H9 (cell line): Measurements from ENCODE around the gene PTK7. TPM values are rescaled to one million over a fixed set of nuclear protein-coding genes. Genes with fewer than 3 reads are reported as not detected.

Experiments
- DNase-seq: peaks from one replicate; pipeline ENCODE4 v3.0.0-alpha.2; 2017
- H2AFZ ChIP-seq: one replicate; pipeline ENCODE4 v1.6.1; 2013; ENCODE audit warnings: mild to moderate bottlenecking, low read length, control low read depth, moderate library complexity
- H2AK5ac ChIP-seq: 2 replicates; pipeline ENCODE4 v1.6.1; 2013; ENCODE audit warnings: low read length, control low read depth, mixed read lengths; ENCODE audit not compliant: insufficient read length
- H2BK120ac ChIP-seq: one replicate; pipeline ENCODE4 v1.6.1; 2013; ENCODE audit warnings: low read depth, mild to moderate bottlenecking, low read length, control low read depth, inconsistent platforms; ENCODE audit not compliant: poor library complexity, severe bottlenecking
- H2BK12ac ChIP-seq: 2 replicates; pipeline ENCODE4 v1.6.1; 2013; ENCODE audit warnings: low read length, control low read depth, mixed read lengths, low read depth; ENCODE audit not compliant: insufficient read length
- H2BK15ac ChIP-seq: 2 replicates; pipeline ENCODE4 v1.6.1; 2013; ENCODE audit warnings: low read depth, low read length, control low read depth
- H2BK20ac ChIP-seq: one replicate; pipeline ENCODE4 v1.6.1; 2013; ENCODE audit warnings: low read depth, mild to moderate bottlenecking, low read length, control low read depth, inconsistent platforms; ENCODE audit not compliant: poor library complexity, severe bottlenecking
- H2BK5ac ChIP-seq: 2 replicates; pipeline ENCODE4 v1.6.1; 2013; ENCODE audit warnings: low read length, control low read depth, mixed read lengths; ENCODE audit not compliant: insufficient read length
- H3K14ac ChIP-seq: 2 replicates; pipeline ENCODE4 v1.6.1; 2013; ENCODE audit warnings: low read length, control low read depth; ENCODE audit not compliant: insufficient read depth
- H3K18ac ChIP-seq: 2 replicates; pipeline ENCODE4 v1.6.1; 2013; ENCODE audit warnings: low read depth, mild to moderate bottlenecking, mixed read lengths, low read length, control low read depth; ENCODE audit not compliant: insufficient read length
- H3K23ac ChIP-seq: 2 replicates; pipeline ENCODE4 v1.6.1; 2013; ENCODE audit warnings: low read length, control low read depth, mixed read lengths, low read depth; ENCODE audit not compliant: insufficient read length
- H3K23me2 ChIP-seq: 2 replicates; pipeline ENCODE4 v1.6.1; 2013; ENCODE audit warnings: low read depth, mild to moderate bottlenecking, mixed read lengths, low read length, control low read depth; ENCODE audit not compliant: insufficient read length, poor library complexity, severe bottlenecking
- H3K27ac ChIP-seq: 2 replicates; pipeline ENCODE4 v1.5.1; 2013; ENCODE audit warnings: low read length, control low read depth, mixed read lengths, low read depth; ENCODE audit not compliant: insufficient read length
- H3K27me3 ChIP-seq: 2 replicates; pipeline ENCODE4 v1.6.1; 2013; ENCODE audit warnings: low read length, control low read depth, inconsistent platforms; ENCODE audit not compliant: insufficient read depth
- H3K4ac ChIP-seq: 2 replicates; pipeline ENCODE4 v1.6.1; 2013; ENCODE audit warnings: low read depth, mild to moderate bottlenecking, control low read depth, inconsistent platforms, low read length, moderate library complexity
- H3K4me1 ChIP-seq: 2 replicates; pipeline ENCODE4 v1.6.1; 2013; ENCODE audit warnings: low read length, control low read depth, inconsistent platforms; ENCODE audit not compliant: insufficient read depth
- H3K4me2 ChIP-seq: 2 replicates; pipeline ENCODE4 v1.6.1; 2013; ENCODE audit warnings: low read length, control low read depth, mixed read lengths; ENCODE audit not compliant: insufficient read length, insufficient read depth
- H3K56ac ChIP-seq: 2 replicates; pipeline ENCODE4 v1.6.1; 2013; ENCODE audit warnings: low read depth, mild to moderate bottlenecking, mixed read lengths, low read length, control low read depth; ENCODE audit not compliant: insufficient read length
- H3K79me1 ChIP-seq: 2 replicates; pipeline ENCODE4 v1.6.1; 2013; ENCODE audit warnings: low read depth, mild to moderate bottlenecking, moderate library complexity, low read length, control low read depth, inconsistent platforms; ENCODE audit not compliant: insufficient read depth, poor library complexity, severe bottlenecking
- H3K79me2 ChIP-seq: 2 replicates; pipeline ENCODE4 v1.6.1; 2013; ENCODE audit warnings: low read length, control low read depth, inconsistent platforms; ENCODE audit not compliant: insufficient read depth
- H3K9ac ChIP-seq: 2 replicates; pipeline ENCODE4 v1.6.1; 2013; ENCODE audit warnings: low read length, control low read depth, mixed read lengths; ENCODE audit not compliant: insufficient read length; ENCODE audit errors: extremely low read depth
- H3K9me3 ChIP-seq: one replicate; pipeline ENCODE4 v1.6.1; 2013; ENCODE audit warnings: low read depth, low read length, inconsistent platforms; ENCODE audit not compliant: control insufficient read depth
- H3T11ph ChIP-seq: one replicate; pipeline ENCODE4 v1.6.1; 2013; ENCODE audit warnings: mild to moderate bottlenecking, low read length, control low read depth, inconsistent platforms
- H4K20me1 ChIP-seq: one replicate; pipeline ENCODE4 v1.6.1; 2013; ENCODE audit not compliant: control insufficient read depth, insufficient read length, insufficient read depth
- H4K5ac ChIP-seq: 2 replicates; pipeline ENCODE4 v1.6.1; 2013; ENCODE audit warnings: low read depth, mild to moderate bottlenecking, mixed read lengths, low read length, control low read depth; ENCODE audit not compliant: insufficient read length
- H4K8ac ChIP-seq: replicated peaks from 2 replicates; pipeline ENCODE4 v1.6.1; 2013; ENCODE audit warnings: low read length, control low read depth, mixed read lengths, low read depth; ENCODE audit not compliant: insufficient read length
- H4K91ac ChIP-seq: 2 replicates; pipeline ENCODE4 v1.6.1; 2013; ENCODE audit warnings: low read depth, mild to moderate bottlenecking, moderate library complexity, mixed read lengths, low read length, control low read depth; ENCODE audit not compliant: insufficient read length
- H3K27ac Mint-ChIP-seq, 3 experiments: 2 replicates in 2 of 3; 3 replicates in 1 of 3; pipeline ENCODE4 v1.8.0; 2020 to 2021; ENCODE audit warnings: mixed read lengths in 3 of 3, mild to moderate bottlenecking in 1 of 3, moderate library complexity in 1 of 3
- H3K27me3 Mint-ChIP-seq: 2 replicates; pipeline ENCODE4 v1.8.0; 2021; ENCODE audit warnings: low read depth, mild to moderate bottlenecking, moderate library complexity, mixed read lengths
- H3K36me3 Mint-ChIP-seq, 3 experiments: 2 replicates in 2 of 3; 3 replicates in 1 of 3; pipeline ENCODE4 v1.8.0; 2020 to 2021; ENCODE audit warnings: low read depth in 3 of 3, mixed read lengths in 3 of 3; ENCODE audit not compliant: insufficient read depth in 1 of 3
- H3K4me1 Mint-ChIP-seq, 2 experiments: 2 replicates each; pipeline ENCODE4 v1.8.0; 2020; ENCODE audit warnings: mixed read lengths in 2 of 2
- H3K4me3 Mint-ChIP-seq, 2 experiments: 2 replicates in 1 of 2; 3 replicates in 1 of 2; pipeline ENCODE4 v1.8.0; 2020 to 2021; ENCODE audit warnings: mild to moderate bottlenecking in 2 of 2, mixed read lengths in 2 of 2, moderate library complexity in 1 of 2
- H3K9me3 Mint-ChIP-seq, 2 experiments: 2 replicates in 1 of 2; 3 replicates in 1 of 2; pipeline ENCODE4 v1.8.0; 2020; ENCODE audit warnings: mild to moderate bottlenecking in 2 of 2, mixed read lengths in 2 of 2, moderate library complexity in 1 of 2
- WGBS: extraction: QIAGEN DNeasy Blood & Tissue Kit; methylation state at CpG from one replicate; pipeline ENCODE4 v1.1.7; 2013; ENCODE audit warnings: missing lambda C conversion rate, low lambda C conversion rate, mixed read lengths; ENCODE audit not compliant: insufficient read length; ENCODE audit errors: extremely low coverage; 5-methylcytosine and 5-hydroxymethylcytosine counted together
- total RNA-seq: library from RNA; stranded (reverse); gene quantifications from 2 replicates; pipeline ENCODE4 v1.2.1, GENCODE V29; 2021
- TF ChIP-seq, protein P1 (sequence below): fragments of 200-600 bp; sonication (generic); conservative IDR thresholded peaks from 3 replicates; pipeline ENCODE4 v1.8.0; 2021; ENCODE audit warnings: antibody characterized with exemption, mild to moderate bottlenecking

PTK7 gene
- total RNA-seq, 1 experiment from 2014 or later = 128 TPM

DNA sequence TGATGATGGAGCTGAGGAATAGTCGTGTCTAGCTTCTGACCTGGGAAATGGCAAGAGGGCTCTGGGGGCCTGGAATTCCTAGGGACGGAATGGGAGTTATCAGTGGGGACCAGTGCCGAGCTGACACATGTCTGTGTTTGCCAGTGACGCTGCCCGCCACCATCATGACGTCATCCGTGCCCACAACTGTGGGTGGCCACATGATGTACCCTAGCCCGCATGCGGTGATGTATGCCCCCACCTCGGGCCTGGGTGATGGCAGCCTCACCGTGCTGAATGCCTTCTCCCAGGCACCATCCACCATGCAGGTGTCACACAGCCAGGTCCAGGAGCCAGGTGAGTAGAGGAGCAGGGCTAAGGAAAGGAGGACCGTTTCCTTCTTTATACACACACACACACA is 102.0 kb downstream of the PTK7 start:
- H3K9ac ChIP-seq = no peak overlapping the region
- H3T11ph ChIP-seq = no peak overlapping the region
- no peak overlapping the region for H2BK20ac ChIP-seq
- TF ChIP-seq, protein P1, sequence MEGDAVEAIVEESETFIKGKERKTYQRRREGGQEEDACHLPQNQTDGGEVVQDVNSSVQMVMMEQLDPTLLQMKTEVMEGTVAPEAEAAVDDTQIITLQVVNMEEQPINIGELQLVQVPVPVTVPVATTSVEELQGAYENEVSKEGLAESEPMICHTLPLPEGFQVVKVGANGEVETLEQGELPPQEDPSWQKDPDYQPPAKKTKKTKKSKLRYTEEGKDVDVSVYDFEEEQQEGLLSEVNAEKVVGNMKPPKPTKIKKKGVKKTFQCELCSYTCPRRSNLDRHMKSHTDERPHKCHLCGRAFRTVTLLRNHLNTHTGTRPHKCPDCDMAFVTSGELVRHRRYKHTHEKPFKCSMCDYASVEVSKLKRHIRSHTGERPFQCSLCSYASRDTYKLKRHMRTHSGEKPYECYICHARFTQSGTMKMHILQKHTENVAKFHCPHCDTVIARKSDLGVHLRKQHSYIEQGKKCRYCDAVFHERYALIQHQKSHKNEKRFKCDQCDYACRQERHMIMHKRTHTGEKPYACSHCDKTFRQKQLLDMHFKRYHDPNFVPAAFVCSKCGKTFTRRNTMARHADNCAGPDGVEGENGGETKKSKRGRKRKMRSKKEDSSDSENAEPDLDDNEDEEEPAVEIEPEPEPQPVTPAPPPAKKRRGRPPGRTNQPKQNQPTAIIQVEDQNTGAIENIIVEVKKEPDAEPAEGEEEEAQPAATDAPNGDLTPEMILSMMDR = no peak
- H3K4ac ChIP-seq = no peak overlapping the region
- peaks cover 14% of the 10 kb centered on the region for H3K23me2 ChIP-seq
- H2BK120ac ChIP-seq = no peak overlapping the region
- Mint-ChIP-seq H3K4me1 (peaks cover 32 to 35% of the 10 kb centered on the region in 2 experiments), H3K36me3 (peaks cover 32 to 52% (median 50%) of the 10 kb centered on the region in 3 experiments; a peak in 6 of 7 replicates), H3K9me3 (no peaks in the 10 kb centered on the region), H3K4me3 (no peak overlapping the region), H3K27ac (no peak overlapping the region), H3K27me3 (no peaks in the 10 kb centered on the region)
- H3K23ac ChIP-seq = no peak overlapping the region
- H3K79me1 ChIP-seq = peaks cover 4% of the 10 kb centered on the region
- peaks cover 4% of the 10 kb centered on the region; the same call in 1 of the 2 replicates for H3K4me1 ChIP-seq
- no peak overlapping the region for H2BK5ac ChIP-seq
- no peak for DNase-seq
- H4K5ac ChIP-seq = no peak overlapping the region
- no peak overlapping the region for H3K4me2 ChIP-seq
- no peak overlapping the region for H2AK5ac ChIP-seq
- H3K27me3 ChIP-seq = no peaks in the 10 kb centered on the region
- no peak overlapping the region for H2BK15ac ChIP-seq
- H4K8ac ChIP-seq = no peak overlapping the region
- H3K14ac ChIP-seq = no peak overlapping the region
- H4K91ac ChIP-seq = no peak overlapping the region
- H3K18ac ChIP-seq = no peak overlapping the region
- no peaks in the 10 kb centered on the region for H4K20me1 ChIP-seq
- H2AFZ ChIP-seq = no peak overlapping the region
- no CpG with 5 or more reads among the region's 12 CpGs for WGBS
- no peak overlapping the region for H3K27ac ChIP-seq
- no peak overlapping the region for H2BK12ac ChIP-seq
- no peak overlapping the region for H3K56ac ChIP-seq
- H3K9me3 ChIP-seq = no peaks in the 10 kb centered on the region
- H3K79me2 ChIP-seq = no peaks in the 10 kb centered on the region; the same call in 1 of the 2 replicates
